Measurements from ENCODE around the gene DLL3. TPM values are rescaled to one million over a fixed set of nuclear protein-coding genes. Genes with fewer than 3 reads are reported as not detected.
A peak's percentile ranks its signal among the peaks of the same experiment; 100 is the strongest.

The DLL3 gene
- total and polyA plus RNA-seq, 2 experiments from 2014 or later, result 9.8 to 15.6 TPM

- Mint-ChIP-seq H3K27me3 (ENCODE audit: insufficient read depth, low read depth, poor library complexity) (peaks cover 69% of the 10 kb centered on the region), H3K4me3 (peak overlapping the region; percentile 64), H3K27ac (no peak overlapping the region), H3K4me1 (peaks cover 6% of the 10 kb centered on the region), H3K36me3 (ENCODE audit: low read depth) (peaks cover 14% of the 10 kb centered on the region), H3K9me3 (peaks cover 21% of the 10 kb centered on the region)
- Histone ChIP-seq H3K4me2 (peak overlapping the region; percentile 96), H3K27ac (ENCODE audit: low read depth) (no peak overlapping the region), H3F3A (replicated peaks; ENCODE audit: low read depth) (peaks cover 20% of the 10 kb centered on the region; the same call in 1 of the 2 replicates), H3K79me2 (replicated peaks; ENCODE audit: insufficient read depth) (no peaks in the 10 kb centered on the region), H3K27me3 (ENCODE audit: insufficient read depth) (peaks cover 72% of the 10 kb centered on the region), H3K9me2 (ENCODE audit: insufficient read depth) (0 out of 2 replicates have a peak, but pooled peaks cover 4% of the 10 kb centered on the region), H2AFZ (peak overlapping the region; percentile 97), H3K4me3 (peak overlapping the region; percentile 79), H3K4me1 (ENCODE audit: insufficient read depth) (peaks cover 4% of the 10 kb centered on the region), H3K36me3 (ENCODE audit: insufficient read depth) (no peaks in the 10 kb centered on the region), H4K20me1 (replicated peaks; ENCODE audit: insufficient read depth) (no peaks in the 10 kb centered on the region)
- DNase-seq (ENCODE audit: low spot score), result no peak
- TF ChIP-seq EZH2 (IDR thresholded peaks at IDR 0.05; ENCODE audit: low read depth, unreplicated experiment), result peak; percentile 32
- TF ChIP-seq, protein P1, sequence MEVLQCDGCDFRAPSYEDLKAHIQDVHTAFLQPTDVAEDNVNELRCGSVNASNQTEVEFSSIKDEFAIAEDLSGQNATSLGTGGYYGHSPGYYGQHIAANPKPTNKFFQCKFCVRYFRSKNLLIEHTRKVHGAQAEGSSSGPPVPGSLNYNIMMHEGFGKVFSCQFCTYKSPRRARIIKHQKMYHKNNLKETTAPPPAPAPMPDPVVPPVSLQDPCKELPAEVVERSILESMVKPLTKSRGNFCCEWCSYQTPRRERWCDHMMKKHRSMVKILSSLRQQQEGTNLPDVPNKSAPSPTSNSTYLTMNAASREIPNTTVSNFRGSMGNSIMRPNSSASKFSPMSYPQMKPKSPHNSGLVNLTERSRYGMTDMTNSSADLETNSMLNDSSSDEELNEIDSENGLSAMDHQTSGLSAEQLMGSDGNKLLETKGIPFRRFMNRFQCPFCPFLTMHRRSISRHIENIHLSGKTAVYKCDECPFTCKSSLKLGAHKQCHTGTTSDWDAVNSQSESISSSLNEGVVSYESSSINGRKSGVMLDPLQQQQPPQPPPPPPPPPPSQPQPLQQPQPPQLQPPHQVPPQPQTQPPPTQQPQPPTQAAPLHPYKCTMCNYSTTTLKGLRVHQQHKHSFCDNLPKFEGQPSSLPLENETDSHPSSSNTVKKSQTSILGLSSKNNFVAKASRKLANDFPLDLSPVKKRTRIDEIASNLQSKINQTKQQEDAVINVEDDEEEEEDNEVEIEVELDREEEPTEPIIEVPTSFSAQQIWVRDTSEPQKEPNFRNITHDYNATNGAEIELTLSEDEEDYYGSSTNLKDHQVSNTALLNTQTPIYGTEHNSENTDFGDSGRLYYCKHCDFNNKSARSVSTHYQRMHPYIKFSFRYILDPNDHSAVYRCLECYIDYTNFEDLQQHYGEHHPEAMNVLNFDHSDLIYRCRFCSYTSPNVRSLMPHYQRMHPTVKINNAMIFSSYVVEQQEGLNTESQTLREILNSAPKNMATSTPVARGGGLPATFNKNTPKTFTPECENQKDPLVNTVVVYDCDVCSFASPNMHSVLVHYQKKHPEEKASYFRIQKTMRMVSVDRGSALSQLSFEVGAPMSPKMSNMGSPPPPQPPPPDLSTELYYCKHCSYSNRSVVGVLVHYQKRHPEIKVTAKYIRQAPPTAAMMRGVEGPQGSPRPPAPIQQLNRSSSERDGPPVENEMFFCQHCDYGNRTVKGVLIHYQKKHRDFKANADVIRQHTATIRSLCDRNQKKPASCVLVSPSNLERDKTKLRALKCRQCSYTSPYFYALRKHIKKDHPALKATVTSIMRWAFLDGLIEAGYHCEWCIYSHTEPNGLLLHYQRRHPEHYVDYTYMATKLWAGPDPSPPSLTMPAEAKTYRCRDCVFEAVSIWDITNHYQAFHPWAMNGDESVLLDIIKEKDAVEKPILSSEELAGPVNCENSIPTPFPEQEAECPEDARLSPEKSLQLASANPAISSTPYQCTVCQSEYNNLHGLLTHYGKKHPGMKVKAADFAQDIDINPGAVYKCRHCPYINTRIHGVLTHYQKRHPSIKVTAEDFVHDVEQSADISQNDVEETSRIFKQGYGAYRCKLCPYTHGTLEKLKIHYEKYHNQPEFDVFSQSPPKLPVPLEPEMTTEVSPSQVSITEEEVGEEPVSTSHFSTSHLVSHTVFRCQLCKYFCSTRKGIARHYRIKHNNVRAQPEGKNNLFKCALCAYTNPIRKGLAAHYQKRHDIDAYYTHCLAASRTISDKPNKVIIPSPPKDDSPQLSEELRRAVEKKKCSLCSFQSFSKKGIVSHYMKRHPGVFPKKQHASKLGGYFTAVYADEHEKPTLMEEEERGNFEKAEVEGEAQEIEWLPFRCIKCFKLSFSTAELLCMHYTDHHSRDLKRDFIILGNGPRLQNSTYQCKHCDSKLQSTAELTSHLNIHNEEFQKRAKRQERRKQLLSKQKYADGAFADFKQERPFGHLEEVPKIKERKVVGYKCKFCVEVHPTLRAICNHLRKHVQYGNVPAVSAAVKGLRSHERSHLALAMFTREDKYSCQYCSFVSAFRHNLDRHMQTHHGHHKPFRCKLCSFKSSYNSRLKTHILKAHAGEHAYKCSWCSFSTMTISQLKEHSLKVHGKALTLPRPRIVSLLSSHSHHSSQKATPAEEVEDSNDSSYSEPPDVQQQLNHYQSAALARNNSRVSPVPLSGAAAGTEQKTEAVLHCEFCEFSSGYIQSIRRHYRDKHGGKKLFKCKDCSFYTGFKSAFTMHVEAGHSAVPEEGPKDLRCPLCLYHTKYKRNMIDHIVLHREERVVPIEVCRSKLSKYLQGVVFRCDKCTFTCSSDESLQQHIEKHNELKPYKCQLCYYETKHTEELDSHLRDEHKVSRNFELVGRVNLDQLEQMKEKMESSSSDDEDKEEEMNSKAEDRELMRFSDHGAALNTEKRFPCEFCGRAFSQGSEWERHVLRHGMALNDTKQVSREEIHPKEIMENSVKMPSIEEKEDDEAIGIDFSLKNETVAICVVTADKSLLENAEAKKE (CRISPR knock-in tag; IDR thresholded peaks at IDR 0.05), result no peak
- peak; percentile 4; the same call in 1 of the 3 replicates for ATAC-seq
Observed at GRCh38 chr19:39507715-39508364, 9.1 kb downstream of the DLL3 start.

GRCh38 chr19:39508629-39509028 lies 9.9 kb downstream of the DLL3 start:
- ATAC-seq (no peak), DNase-seq (ENCODE audit: low spot score) (no peak)
- Mint-ChIP-seq H3K4me3 (peak overlapping the region; percentile 64; the same call in 1 of the 3 replicates), H3K9me3 (peaks cover 13% of the 10 kb centered on the region), H3K27ac (no peak overlapping the region), H3K27me3 (ENCODE audit: insufficient read depth, low read depth, poor library complexity) (peaks cover 65% of the 10 kb centered on the region), H3K4me1 (peaks cover 6% of the 10 kb centered on the region), H3K36me3 (ENCODE audit: low read depth) (peaks cover 7% of the 10 kb centered on the region; the same call in 2 of the 3 replicates)
- peak overlapping the region; percentile 79; the same call in 1 of the 2 replicates for H3K4me3 ChIP-seq
- no peak overlapping the region for H2AFZ ChIP-seq
- H3K4me2 ChIP-seq, result no peak overlapping the region
- H3K79me2 ChIP-seq (replicated peaks; ENCODE audit: insufficient read depth), result no peaks in the 10 kb centered on the region
- H3K9me2 ChIP-seq (ENCODE audit: insufficient read depth), result no peaks in the 10 kb centered on the region
- H3F3A ChIP-seq (replicated peaks; ENCODE audit: low read depth), result peaks cover 20% of the 10 kb centered on the region; the same call in 1 of the 2 replicates
- peaks cover 4% of the 10 kb centered on the region for H3K4me1 ChIP-seq (ENCODE audit: insufficient read depth)
- no peaks in the 10 kb centered on the region for H4K20me1 ChIP-seq (replicated peaks; ENCODE audit: insufficient read depth)
- H3K36me3 ChIP-seq (ENCODE audit: insufficient read depth), result no peaks in the 10 kb centered on the region
- H3K27ac ChIP-seq (ENCODE audit: low read depth), result no peak overlapping the region
- H3K27me3 ChIP-seq (ENCODE audit: insufficient read depth), result peaks cover 71% of the 10 kb centered on the region
- TF ChIP-seq NANOG (IDR thresholded peaks at IDR 0.05; ENCODE audit: borderline replicate concordance) (no peak), ETS1 (IDR thresholded peaks at IDR 0.05) (no peak), CREB1 (CRISPR knock-in tag; IDR thresholded peaks at IDR 0.05; ENCODE audit: low read depth) (no peak), STAT1 (IDR thresholded peaks at IDR 0.05; ENCODE audit: unreplicated experiment) (no peak), ZNF114 (CRISPR knock-in tag; IDR thresholded peaks at IDR 0.05) (no peak), EZH2 (IDR thresholded peaks at IDR 0.05; ENCODE audit: low read depth, unreplicated experiment) (no peak)
